HG02973 (cell line): ENCODE measurements around the gene TRIM64.
"Not testable (repeated sequence)": the region's sequence is repeated elsewhere in the genome, so short reads cannot be mapped to it uniquely, and the experiment has no call there.

Experiments
- ATAC-seq: cut with Tn5 transposase; IDR thresholded peaks from one replicate; pipeline ENCODE4 v1.9.1; 2021; ENCODE audit warnings: moderate library complexity; ENCODE audit not compliant: unreplicated experiment

The TRIM64 gene

GRCh38 chr11:89965737-89966136 lies at the start of gene TRIM64:
TSS of gene TRIM64 (plus strand) at chr11:89966037. CDS start at chr11:89968504, 2,467 bp downstream.
- not testable (repeated sequence) for ATAC-seq

GRCh38 chr11:89922195-89922660 lies 43.6 kb upstream of the TRIM64 start, which contains the start of gene TRIM49D1:
TSS of gene TRIM49D1 (minus strand) at chr11:89922245. CDS start at chr11:89917710, 4,535 bp downstream.
- ATAC-seq: no peak

GRCh38 chr11:89923764-89924163 lies 42.1 kb upstream of the TRIM64 start, which contains the start of gene TRIM49D2:
TSS of gene TRIM49D2 (plus strand) at chr11:89924064. CDS start at chr11:89926762, 2,698 bp downstream.
- ATAC-seq: not testable (repeated sequence)

GRCh38 chr11:89960833-89961232 lies 5.0 kb upstream of the TRIM64 start:
- ATAC-seq: not testable (repeated sequence)
